Iris pigment epithelial cell (primary cell): ENCODE measurements around the gene PSD2.

Source experiments
- DNase-seq: peaks from one replicate; pipeline ENCODE4 v3.0.0-alpha.2; 2011; ENCODE audit warnings: low read depth

PSD2 gene

DNA sequence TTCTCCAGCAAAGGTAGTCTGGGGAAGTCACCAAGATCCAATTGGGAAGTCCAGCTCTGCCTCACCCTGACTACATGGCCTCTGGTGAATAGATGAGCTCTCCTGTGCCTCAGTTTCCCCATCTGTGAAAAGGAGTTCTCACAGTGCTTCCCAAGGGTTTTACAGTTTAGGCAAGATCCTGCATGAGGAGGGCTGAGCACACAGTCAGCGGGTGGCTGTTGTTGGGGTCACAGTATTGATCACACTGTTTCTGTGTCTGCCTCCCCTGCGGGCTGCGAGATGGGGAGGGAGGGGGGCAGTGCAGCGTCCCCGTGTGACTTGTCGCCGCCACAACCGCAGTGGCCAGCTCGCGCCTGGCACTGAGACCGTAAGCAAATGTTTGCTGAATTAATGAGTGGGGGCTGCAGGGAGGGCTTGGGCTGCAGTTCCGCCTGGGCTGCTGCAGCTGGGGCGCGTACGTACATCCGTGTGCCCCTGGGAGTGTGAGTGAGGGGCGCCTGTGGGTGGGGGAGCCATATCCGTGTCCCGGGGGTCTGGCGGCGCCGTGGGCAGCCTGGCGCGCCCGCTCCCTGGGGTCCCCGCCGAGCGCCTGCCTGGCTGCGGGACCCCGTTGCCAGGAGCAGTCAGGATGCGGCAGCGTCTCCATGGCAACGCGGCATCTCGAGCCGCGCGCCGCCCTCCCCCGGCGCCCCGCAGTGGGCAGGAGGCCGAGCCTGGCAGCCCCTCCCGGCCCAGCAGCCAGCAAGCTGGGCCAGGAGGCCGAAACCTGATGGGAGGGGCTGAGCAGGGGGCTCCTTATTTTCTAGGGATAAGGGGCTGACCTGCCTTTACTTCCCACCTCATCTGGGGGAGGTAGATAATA lies 31.4 kb upstream of the PSD2 start:
- DNase-seq: no peak

DNA sequence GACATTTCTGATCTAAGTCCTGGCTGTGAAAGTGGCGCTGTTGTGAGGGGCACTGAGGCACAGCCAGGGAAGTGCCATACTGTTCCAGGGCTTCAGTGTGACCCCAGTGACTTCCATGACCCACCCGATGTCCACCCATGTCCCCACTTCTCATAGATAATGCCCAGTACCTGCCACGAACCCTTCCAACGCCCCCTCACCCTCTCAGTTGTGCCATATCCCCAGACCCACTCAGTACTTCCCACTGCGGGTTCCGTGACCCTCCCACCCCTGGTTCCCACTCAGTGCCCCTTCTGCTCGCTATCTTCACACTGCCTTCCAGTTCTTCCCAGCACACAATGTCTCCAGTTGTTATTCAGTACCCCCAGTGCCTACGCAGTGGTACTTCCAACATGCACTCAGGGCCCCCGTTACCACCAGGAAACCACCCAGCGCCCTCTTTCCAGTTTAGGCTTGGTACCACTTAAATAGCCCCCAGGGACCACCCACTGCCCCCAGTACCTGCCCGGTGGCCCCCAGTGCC lies 30.7 kb upstream of the PSD2 start:
- DNase-seq: no peak

- peak; percentile 57 for DNase-seq
These were observed 30.0 kb upstream of the PSD2 start for GRCh38 chr5:139765409-139766217.

- DNase-seq: no peak
These were observed 27.6 kb upstream of the PSD2 start for GRCh38 chr5:139767960-139768359.

DNA sequence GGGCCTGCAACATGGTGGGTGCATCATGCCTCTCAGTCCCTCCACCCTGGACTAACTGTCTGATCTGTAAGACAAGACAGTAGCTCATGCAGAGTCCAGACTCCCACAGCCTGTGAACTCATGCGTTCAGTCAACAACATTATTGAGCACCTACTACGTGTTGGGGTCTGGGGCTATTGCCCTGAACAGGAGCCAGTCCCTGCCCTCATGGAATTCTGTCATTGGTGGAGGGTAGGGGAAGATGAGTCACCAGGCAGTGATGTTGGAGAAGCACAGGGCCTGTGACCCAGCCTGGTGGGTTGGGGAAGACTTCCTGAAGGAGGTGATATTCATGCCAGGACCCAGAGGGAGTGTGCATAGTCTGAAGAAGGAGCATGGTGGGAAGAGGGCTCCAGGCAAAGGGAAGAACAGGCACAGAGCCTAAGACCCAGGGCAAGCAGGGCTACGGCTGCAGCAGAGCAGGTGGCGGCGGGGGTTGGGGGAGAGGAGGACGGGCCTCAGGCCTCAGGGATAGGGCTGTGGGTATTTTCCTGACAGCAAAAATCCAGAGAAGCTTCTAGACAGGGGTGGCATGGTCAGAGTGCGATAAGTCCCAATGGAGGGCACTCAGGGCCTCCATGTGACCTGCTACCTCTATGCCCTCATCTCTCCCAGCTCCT lies 26.7 kb upstream of the PSD2 start:
- no peak for DNase-seq

GRCh38 chr5:139769477-139769876 lies 26.1 kb upstream of the PSD2 start:
- no peak for DNase-seq

- no peak for DNase-seq
These were observed 24.9 kb upstream of the PSD2 start for GRCh38 chr5:139770722-139771121.

DNA sequence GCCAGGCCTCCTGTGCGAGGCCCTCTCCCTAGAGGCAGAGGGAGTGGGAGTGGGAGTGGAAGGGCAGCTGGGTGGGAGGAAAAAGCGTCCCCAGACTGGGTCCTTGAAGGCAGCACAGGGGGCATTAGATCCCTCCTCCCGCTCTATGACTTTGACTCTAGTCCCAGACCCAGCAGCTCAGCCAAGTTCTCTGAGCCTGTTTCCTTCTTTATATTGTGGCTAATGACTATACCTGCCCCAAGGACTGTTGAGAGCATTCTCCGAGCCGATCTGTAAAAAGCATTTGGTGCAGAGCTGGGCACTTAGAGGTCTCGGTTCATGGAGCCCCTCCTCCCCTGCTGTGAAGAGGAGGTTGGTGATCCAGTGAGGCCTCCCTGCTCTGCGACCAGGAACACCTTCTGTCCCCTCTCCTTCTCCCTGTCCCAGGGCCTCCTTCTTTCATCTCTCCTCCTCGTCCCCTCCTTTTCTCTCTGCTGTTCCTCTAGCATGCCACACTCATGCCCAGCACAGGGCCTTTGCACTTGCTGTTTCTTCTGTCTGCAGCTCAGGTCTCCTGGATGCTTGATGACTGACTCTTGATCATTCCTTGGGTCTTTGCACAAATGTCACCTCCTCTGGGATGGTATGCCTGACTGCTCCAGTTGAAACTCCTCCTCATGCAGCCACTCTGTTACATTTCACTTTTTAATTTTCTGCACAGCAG lies 23.4 kb upstream of the PSD2 start:
- DNase-seq: no peak

GRCh38 chr5:139772927-139773690 lies 22.5 kb upstream of the PSD2 start:
- DNase-seq: no peak

GRCh38 chr5:139774980-139775661 lies 20.5 kb upstream of the PSD2 start:
- peak; percentile 26 for DNase-seq

- no peak for DNase-seq
These were observed 19.7 kb upstream of the PSD2 start for GRCh38 chr5:139775872-139776271.

DNA sequence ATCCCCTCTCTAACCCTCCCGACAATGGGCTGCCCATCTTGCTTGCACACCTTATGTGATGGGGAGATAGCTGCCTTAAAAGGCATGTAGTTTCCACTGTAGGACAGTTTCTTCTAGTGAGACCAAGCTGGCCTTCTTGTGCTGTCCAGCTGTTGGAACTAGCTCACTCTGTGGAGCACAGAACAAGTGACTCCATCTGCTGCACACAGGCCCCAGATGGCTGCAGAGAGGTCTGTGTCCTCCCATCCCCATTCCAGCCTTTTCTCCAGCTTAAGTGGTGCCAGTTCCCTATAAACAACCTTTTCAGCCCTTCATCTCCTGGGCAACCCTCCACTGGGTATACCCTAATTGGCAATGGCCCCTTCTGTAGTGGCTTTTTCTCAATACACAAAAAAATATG lies 18.7 kb upstream of the PSD2 start:
- no peak for DNase-seq

DNA sequence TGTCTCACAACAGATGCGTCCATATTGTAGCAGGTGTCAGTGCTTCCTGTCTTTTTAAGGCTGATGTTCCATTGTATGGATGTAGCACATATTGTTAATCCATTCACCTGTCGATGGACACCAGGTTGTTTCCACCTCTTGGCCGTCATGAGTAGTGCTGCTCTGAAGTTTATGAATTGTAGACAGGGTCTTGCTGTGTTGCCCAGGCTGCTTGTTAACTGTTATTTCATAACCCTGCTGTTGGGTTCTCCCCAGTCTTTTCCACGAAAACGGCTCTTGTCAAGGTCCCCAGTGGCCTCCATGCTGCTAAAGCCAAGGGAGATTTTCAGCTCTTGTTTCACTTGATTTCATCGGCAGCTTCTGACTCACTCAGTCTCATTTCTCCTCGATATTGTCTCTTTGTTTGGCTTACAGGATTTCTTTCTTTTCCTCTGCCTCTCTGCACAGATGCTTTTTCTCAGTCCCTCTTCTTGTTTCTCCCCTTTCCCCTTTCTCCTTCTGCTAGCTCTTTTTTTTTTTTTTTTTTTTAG lies 12.1 kb upstream of the PSD2 start:
- DNase-seq: no peak

DNA sequence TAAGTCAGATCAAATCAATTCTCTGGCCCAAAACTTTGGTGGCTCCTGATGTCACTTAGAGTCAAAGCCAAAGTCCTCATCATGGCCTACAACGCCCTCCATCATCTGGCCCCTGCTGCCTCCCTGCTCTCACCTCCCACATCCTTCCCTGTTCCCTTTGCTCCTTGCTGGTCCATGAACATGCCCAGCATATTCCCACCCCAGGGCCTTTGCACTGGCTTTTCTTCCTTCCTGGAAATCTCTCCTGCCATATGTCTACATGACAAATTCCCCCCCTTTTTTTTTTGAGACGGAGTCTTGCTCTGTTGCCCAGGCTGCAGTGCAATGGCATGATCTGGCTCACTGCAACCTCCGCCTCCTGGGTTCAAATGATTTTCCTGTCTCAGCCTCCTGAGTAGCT lies 11.1 kb upstream of the PSD2 start:
- no peak for DNase-seq

- DNase-seq: no peak
These were observed 8.4 kb upstream of the PSD2 start for GRCh38 chr5:139787257-139787567.

- peak; percentile 61 for DNase-seq
These were observed 7.9 kb upstream of the PSD2 start for GRCh38 chr5:139787568-139788293.

- DNase-seq: no peak
These were observed 7.2 kb upstream of the PSD2 start for GRCh38 chr5:139788294-139788910.

GRCh38 chr5:139789116-139789844 lies 6.3 kb upstream of the PSD2 start:
- DNase-seq: no peak

DNA sequence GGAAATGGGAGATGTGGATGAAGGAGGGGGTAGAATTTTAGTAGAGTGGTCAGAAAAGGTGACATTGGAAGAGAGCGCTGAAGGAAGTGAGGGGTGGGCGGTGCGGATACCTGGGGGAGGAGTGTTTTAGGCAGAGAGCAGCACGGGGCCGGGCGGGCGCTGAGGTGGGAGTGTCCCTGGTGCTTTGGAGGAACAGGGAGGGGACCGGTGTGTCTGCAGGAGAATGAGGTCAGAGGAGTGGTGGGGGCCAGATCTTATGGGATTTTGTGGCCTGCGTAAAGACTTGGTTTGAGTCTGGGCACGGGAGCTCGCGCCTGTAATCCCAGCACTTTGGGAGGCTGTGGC lies 5.8 kb upstream of the PSD2 start:
- no peak for DNase-seq
